HepG2 (cell line): Measurements from ENCODE around the gene ACVR2A. TPM values are rescaled to one million over a fixed set of nuclear protein-coding genes. Genes with fewer than 3 reads are reported as not detected.

Experiments
- CBX2 ChIP-seq, 2 experiments: fragments of 200-600 bp in 1 of 2; sonication (generic); formaldehyde crosslinking in 1 of 2; IDR thresholded peaks; 2 replicates each; pipeline versions ENCODE4 v1.7.0 to v1.8.1; 2018 to 2022; ENCODE audit warnings: low read depth in 2 of 2, low read length in 1 of 2, mild to moderate bottlenecking in 1 of 2, missing genetic modification reagents in 1 of 2
- CHCHD3 ChIP-seq: sonication (generic); formaldehyde crosslinking; IDR thresholded peaks from 2 replicates; pipeline ENCODE4 v1.8.0; 2022; ENCODE audit warnings: mild to moderate bottlenecking, missing genetic modification reagents, moderate library complexity
- HNRNPUL1 ChIP-seq: fragments of 200-400 bp; formaldehyde crosslinking; IDR thresholded peaks from 2 replicates; pipeline ENCODE4 v1.6.1; 2017; ENCODE audit warnings: low read depth, mild to moderate bottlenecking, low read length, moderate library complexity
- KDM2A ChIP-seq: sonication (generic); formaldehyde crosslinking; IDR thresholded peaks from 2 replicates; pipeline ENCODE4 v1.4.0; 2020; ENCODE audit warnings: low read depth, missing genetic modification reagents, borderline replicate concordance
- MIXL1 ChIP-seq: IDR thresholded peaks from 2 replicates; pipeline ENCODE4 v1.6.1; 2016
- RARA ChIP-seq: IDR thresholded peaks from 2 replicates; pipeline ENCODE4 v1.6.1; 2016; ENCODE audit warnings: missing genetic modification reagents, missing compliant biosample characterization
- SKI ChIP-seq: fragments of 450-650 bp; IDR thresholded peaks from one replicate; pipeline ENCODE4 v1.6.1; 2018; ENCODE audit warnings: mild to moderate bottlenecking; ENCODE audit not compliant: partially characterized antibody
- SMAD3 ChIP-seq: sonication (generic); formaldehyde crosslinking; IDR thresholded peaks from 2 replicates; pipeline ENCODE4 v1.4.0; 2020; ENCODE audit warnings: missing genetic modification reagents
- TOE1 ChIP-seq: sonication (generic); formaldehyde crosslinking; IDR thresholded peaks from 2 replicates; pipeline ENCODE4 v1.4.0; 2020; ENCODE audit warnings: mild to moderate bottlenecking, missing genetic modification reagents
- ZNF382 ChIP-seq: sonication (generic); formaldehyde crosslinking; IDR thresholded peaks from 2 replicates; pipeline ENCODE4 v1.5.0; 2020; ENCODE audit warnings: missing genetic modification reagents, mild to moderate bottlenecking, borderline replicate concordance
- ZNF790 ChIP-seq: sonication (generic); formaldehyde crosslinking; IDR thresholded peaks from 2 replicates; pipeline ENCODE4 v1.8.0; 2022; ENCODE audit warnings: missing genetic modification reagents, mild to moderate bottlenecking, borderline replicate concordance
- polyA plus RNA-seq, 8 experiments: library from polyadenylated mRNA; depleted of rRNA in 3 of 8; stranded (reverse) in 7 of 8; unstranded in 1 of 8; fragments of >200 nt; fragmentation: Illumina TruSeq in 4 of 8; extraction: Trizol in 4 of 8; gene quantifications; 2 replicates each; pipeline versions ENCODE4 v1.2.1 to v1.2.3, GENCODE V29; 2011 to 2016; ENCODE audit warnings: low read depth in 4 of 8, missing spikeins in 1 of 8, mixed read lengths in 1 of 8; ENCODE audit not compliant: insufficient read depth in 1 of 8
- total RNA-seq, 5 experiments: library from RNA; depleted of rRNA; stranded (reverse); fragments of >200 nt; fragmentation: Illumina TruSeq; extraction: Trizol; gene quantifications; 2 replicates each; pipeline ENCODE4 v1.2.3, GENCODE V29; 2016; ENCODE audit warnings: low read depth in 1 of 5
- TF ChIP-seq, protein P1 (sequence below): sonication (generic); formaldehyde crosslinking; IDR thresholded peaks from 2 replicates; pipeline ENCODE4 v1.8.1; 2022; ENCODE audit warnings: mild to moderate bottlenecking, missing genetic modification reagents
- TF ChIP-seq, protein P2 (sequence below), 2 experiments: fragments of 450-650 bp in 1 of 2; sonication (generic) in 1 of 2; formaldehyde crosslinking in 1 of 2; IDR thresholded peaks; 2 replicates each; pipeline versions ENCODE4 v1.6.1 to v1.8.0; 2016 to 2022; ENCODE audit warnings: antibody characterized with exemption in 1 of 2, mild to moderate bottlenecking in 1 of 2, missing genetic modification reagents in 1 of 2
- TF ChIP-seq, protein P3 (sequence below): IDR thresholded peaks from 2 replicates; pipeline ENCODE4 v1.6.1; 2012; ENCODE audit warnings: inconsistent platforms
- TF ChIP-seq, protein P4 (sequence below): sonication (generic); formaldehyde crosslinking; IDR thresholded peaks from 2 replicates; pipeline ENCODE4 v1.9.0; 2021; ENCODE audit warnings: missing genetic modification reagents, borderline replicate concordance

Gene ACVR2A
- total and polyA plus RNA-seq, 2 of the 13 experiments (the other 11 are each of a cell fraction or from before 2014, with no cell fraction given), result 8.3 to 18.0 TPM

DNA sequence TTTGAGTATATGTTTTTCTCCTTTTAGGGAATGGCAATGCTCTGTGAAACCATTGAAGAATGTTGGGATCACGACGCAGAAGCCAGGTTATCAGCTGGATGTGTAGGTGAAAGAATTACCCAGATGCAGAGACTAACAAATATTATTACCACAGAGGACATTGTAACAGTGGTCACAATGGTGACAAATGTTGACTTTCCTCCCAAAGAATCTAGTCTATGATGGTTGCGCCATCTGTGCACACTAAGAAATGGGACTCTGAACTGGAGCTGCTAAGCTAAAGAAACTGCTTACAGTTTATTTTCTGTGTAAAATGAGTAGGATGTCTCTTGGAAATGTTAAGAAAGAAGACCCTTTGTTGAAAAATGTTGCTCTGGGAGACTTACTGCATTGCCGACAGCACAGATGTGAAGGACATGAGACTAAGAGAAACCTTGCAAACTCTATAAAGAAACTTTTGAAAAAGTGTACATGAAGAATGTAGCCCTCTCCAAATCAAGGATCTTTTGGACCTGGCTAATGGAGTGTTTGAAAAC lies 82.3 kb downstream of the ACVR2A start (continued):
- TF ChIP-seq, protein P1, sequence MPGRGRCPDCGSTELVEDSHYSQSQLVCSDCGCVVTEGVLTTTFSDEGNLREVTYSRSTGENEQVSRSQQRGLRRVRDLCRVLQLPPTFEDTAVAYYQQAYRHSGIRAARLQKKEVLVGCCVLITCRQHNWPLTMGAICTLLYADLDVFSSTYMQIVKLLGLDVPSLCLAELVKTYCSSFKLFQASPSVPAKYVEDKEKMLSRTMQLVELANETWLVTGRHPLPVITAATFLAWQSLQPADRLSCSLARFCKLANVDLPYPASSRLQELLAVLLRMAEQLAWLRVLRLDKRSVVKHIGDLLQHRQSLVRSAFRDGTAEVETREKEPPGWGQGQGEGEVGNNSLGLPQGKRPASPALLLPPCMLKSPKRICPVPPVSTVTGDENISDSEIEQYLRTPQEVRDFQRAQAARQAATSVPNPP, result peak; percentile 45; the same call in 1 of the 2 replicates
- TF ChIP-seq, protein P2, sequence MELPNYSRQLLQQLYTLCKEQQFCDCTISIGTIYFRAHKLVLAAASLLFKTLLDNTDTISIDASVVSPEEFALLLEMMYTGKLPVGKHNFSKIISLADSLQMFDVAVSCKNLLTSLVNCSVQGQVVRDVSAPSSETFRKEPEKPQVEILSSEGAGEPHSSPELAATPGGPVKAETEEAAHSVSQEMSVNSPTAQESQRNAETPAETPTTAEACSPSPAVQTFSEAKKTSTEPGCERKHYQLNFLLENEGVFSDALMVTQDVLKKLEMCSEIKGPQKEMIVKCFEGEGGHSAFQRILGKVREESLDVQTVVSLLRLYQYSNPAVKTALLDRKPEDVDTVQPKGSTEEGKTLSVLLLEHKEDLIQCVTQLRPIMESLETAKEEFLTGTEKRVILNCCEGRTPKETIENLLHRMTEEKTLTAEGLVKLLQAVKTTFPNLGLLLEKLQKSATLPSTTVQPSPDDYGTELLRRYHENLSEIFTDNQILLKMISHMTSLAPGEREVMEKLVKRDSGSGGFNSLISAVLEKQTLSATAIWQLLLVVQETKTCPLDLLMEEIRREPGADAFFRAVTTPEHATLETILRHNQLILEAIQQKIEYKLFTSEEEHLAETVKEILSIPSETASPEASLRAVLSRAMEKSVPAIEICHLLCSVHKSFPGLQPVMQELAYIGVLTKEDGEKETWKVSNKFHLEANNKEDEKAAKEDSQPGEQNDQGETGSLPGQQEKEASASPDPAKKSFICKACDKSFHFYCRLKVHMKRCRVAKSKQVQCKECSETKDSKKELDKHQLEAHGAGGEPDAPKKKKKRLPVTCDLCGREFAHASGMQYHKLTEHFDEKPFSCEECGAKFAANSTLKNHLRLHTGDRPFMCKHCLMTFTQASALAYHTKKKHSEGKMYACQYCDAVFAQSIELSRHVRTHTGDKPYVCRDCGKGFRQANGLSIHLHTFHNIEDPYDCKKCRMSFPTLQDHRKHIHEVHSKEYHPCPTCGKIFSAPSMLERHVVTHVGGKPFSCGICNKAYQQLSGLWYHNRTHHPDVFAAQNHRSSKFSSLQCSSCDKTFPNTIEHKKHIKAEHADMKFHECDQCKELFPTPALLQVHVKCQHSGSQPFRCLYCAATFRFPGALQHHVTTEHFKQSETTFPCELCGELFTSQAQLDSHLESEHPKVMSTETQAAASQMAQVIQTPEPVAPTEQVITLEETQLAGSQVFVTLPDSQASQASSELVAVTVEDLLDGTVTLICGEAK (IDR thresholded peaks at IDR 0.05), result no peak
- TF ChIP-seq, protein P2 (CRISPR knock-in tag; IDR thresholded peaks at IDR 0.05), result no peak; the same call in 1 of the 2 replicates
- TF ChIP-seq ZNF790 (no peak), MIXL1 (CRISPR knock-in tag) (peak; percentile 87), SKI (peak; percentile 70), CBX2 (IDR thresholded peaks at IDR 0.05; ENCODE audit: low read depth, low read length) (no peak), CBX2 (CRISPR knock-in tag; IDR thresholded peaks at IDR 0.05; ENCODE audit: low read depth) (no peak), HNRNPUL1 (no peak), KDM2A (no peak; the same call in 1 of the 2 replicates), TOE1 (CRISPR knock-in tag) (0 out of 2 replicates have a peak, but pooled peaks have one; percentile 26), RARA (peak; percentile 71), SMAD3 (CRISPR knock-in tag) (peak; percentile 93), CHCHD3 (CRISPR knock-in tag) (no peak), ZNF382 (no peak)
- TF ChIP-seq, protein P3, sequence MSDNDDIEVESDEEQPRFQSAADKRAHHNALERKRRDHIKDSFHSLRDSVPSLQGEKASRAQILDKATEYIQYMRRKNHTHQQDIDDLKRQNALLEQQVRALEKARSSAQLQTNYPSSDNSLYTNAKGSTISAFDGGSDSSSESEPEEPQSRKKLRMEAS, result peak; percentile 76
- TF ChIP-seq, protein P4, sequence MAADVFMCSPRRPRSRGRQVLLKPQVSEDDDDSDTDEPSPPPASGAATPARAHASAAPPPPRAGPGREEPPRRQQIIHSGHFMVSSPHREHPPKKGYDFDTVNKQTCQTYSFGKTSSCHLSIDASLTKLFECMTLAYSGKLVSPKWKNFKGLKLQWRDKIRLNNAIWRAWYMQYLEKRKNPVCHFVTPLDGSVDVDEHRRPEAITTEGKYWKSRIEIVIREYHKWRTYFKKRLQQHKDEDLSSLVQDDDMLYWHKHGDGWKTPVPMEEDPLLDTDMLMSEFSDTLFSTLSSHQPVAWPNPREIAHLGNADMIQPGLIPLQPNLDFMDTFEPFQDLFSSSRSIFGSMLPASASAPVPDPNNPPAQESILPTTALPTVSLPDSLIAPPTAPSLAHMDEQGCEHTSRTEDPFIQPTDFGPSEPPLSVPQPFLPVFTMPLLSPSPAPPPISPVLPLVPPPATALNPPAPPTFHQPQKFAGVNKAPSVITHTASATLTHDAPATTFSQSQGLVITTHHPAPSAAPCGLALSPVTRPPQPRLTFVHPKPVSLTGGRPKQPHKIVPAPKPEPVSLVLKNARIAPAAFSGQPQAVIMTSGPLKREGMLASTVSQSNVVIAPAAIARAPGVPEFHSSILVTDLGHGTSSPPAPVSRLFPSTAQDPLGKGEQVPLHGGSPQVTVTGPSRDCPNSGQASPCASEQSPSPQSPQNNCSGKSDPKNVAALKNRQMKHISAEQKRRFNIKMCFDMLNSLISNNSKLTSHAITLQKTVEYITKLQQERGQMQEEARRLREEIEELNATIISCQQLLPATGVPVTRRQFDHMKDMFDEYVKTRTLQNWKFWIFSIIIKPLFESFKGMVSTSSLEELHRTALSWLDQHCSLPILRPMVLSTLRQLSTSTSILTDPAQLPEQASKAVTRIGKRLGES, result no peak
